ENCODE measurements around the gene TUBA8.

The TUBA8 gene

DNA sequence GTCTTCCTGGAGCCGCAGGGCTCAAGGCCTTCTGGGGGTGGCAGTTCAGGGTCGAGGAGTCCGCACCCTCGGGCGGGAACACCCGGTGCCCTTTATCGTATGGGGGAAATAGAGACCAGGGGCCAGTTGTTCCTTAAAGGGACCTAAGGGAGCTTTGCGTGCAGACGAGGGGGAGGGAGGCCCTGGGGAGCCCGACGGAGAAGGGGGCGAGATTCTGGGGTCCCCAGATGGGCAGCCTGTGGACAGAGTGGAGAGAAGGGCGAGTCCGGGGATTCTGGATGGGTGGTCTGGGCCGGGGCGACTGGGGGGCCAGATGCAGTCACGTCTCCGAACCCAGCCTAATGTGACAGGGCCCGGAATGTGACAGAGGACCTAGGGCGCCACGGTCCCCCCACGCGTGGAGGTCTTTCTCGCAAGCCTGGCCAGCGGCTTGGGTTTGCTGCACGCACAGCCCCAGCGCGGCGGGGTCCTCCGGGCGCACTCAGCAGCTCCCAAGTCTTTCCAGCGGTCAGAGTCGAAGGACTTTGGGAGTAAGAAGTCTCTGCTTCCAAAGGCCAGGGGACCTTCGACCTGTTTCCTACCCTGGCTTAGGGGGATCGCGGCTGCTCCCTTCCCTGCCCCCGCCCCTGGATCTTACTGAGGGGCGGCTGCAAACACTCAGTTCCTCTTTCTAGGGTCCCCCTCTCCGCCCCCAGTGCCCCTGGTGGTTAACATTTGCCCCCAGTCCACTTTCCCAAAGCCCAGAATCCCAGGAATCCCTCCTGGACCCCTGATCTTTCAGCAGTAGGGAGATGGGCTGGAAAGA lies 547 bp downstream of the TUBA8 start:
- no peak for ATAC-seq
- no peak for TF ChIP-seq POU6F1 (CRISPR knock-in tag; IDR thresholded peaks at IDR 0.05; ENCODE audit: borderline replicate concordance, low read depth)
- no peak for TF ChIP-seq TSHZ2 (CRISPR knock-in tag; IDR thresholded peaks at IDR 0.05)
- TF ChIP-seq SNAI2 (CRISPR knock-in tag; IDR thresholded peaks at IDR 0.05), result no peak
- no peak for TF ChIP-seq ZFP30 (CRISPR knock-in tag; IDR thresholded peaks at IDR 0.05)
- no peak for TF ChIP-seq RARB (CRISPR knock-in tag; IDR thresholded peaks at IDR 0.05)
- TF ChIP-seq ZNF70 (CRISPR knock-in tag; IDR thresholded peaks at IDR 0.05), result no peak
- no peak for TF ChIP-seq PPARA (CRISPR knock-in tag; IDR thresholded peaks at IDR 0.05; ENCODE audit: borderline replicate concordance)
- no peak for TF ChIP-seq OSR1 (CRISPR knock-in tag; IDR thresholded peaks at IDR 0.05)
- no peak for TF ChIP-seq ISL1 (CRISPR knock-in tag; IDR thresholded peaks at IDR 0.05)
- TF ChIP-seq ESRRG (CRISPR knock-in tag; IDR thresholded peaks at IDR 0.05), result no peak
- no peak for TF ChIP-seq ZNF565 (CRISPR knock-in tag; conservative IDR thresholded peaks at IDR 0.05; ENCODE audit: low read depth)
- TF ChIP-seq ZC3H10 (CRISPR knock-in tag; IDR thresholded peaks at IDR 0.05), result no peak
- no peak for TF ChIP-seq ZFP3 (CRISPR knock-in tag; IDR thresholded peaks at IDR 0.05)
- TF ChIP-seq TOX (CRISPR knock-in tag; IDR thresholded peaks at IDR 0.05; ENCODE audit: borderline replicate concordance), result no peak
- TF ChIP-seq, protein P1, sequence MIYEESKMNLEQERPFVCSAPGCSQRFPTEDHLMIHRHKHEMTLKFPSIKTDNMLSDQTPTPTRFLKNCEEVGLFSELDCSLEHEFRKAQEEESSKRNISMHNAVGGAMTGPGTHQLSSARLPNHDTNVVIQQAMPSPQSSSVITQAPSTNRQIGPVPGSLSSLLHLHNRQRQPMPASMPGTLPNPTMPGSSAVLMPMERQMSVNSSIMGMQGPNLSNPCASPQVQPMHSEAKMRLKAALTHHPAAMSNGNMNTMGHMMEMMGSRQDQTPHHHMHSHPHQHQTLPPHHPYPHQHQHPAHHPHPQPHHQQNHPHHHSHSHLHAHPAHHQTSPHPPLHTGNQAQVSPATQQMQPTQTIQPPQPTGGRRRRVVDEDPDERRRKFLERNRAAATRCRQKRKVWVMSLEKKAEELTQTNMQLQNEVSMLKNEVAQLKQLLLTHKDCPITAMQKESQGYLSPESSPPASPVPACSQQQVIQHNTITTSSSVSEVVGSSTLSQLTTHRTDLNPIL (CRISPR knock-in tag; IDR thresholded peaks at IDR 0.05; ENCODE audit: low read depth), result no peak
- TF ChIP-seq, protein P2, sequence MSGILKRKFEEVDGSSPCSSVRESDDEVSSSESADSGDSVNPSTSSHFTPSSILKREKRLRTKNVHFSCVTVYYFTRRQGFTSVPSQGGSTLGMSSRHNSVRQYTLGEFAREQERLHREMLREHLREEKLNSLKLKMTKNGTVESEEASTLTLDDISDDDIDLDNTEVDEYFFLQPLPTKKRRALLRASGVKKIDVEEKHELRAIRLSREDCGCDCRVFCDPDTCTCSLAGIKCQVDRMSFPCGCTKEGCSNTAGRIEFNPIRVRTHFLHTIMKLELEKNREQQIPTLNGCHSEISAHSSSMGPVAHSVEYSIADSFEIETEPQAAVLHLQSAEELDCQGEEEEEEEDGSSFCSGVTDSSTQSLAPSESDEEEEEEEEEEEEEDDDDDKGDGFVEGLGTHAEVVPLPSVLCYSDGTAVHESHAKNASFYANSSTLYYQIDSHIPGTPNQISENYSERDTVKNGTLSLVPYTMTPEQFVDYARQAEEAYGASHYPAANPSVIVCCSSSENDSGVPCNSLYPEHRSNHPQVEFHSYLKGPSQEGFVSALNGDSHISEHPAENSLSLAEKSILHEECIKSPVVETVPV (CRISPR knock-in tag; IDR thresholded peaks at IDR 0.05), result no peak
- no peak for TF ChIP-seq CSDC2 (CRISPR knock-in tag; IDR thresholded peaks at IDR 0.05)
- no peak for TF ChIP-seq BACH2 (CRISPR knock-in tag; IDR thresholded peaks at IDR 0.05; ENCODE audit: borderline replicate concordance)
- TF ChIP-seq TCF4 (CRISPR knock-in tag; IDR thresholded peaks at IDR 0.05; ENCODE audit: borderline replicate concordance), result no peak

DNA sequence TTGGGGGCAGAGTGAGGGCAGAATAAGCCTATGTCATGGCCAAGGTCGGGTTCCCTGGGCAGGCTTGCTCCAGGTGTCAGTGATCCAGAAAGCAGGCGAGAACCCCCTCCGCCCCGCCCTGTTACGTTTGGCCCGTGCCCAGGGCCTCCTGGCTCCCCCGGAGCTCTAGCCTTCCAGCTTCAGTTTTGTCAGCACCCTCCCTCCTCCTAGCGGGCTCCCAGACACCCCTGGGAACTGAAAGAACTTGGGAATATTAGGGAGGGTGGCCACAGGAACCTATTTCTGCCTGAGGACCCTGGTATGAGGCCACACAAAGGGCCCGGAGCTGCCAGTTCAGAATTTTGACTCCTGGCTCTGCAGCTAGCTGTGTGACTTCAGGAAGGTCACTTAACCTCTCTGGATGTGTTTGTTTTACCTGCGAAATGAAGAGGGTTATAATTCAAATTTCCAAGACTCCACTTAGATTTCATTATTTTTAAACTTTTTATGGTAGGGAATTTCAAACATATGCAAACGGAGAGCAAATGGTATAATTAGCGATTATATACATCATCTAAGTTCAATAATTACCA lies 1.2 kb downstream of the TUBA8 start:
- no peak for ATAC-seq
- TF ChIP-seq, protein P2 (CRISPR knock-in tag; IDR thresholded peaks at IDR 0.05), result no peak
- TF ChIP-seq ZFP3 (CRISPR knock-in tag; IDR thresholded peaks at IDR 0.05) (no peak), ZNF8 (CRISPR knock-in tag; IDR thresholded peaks at IDR 0.05) (no peak), ZNF70 (CRISPR knock-in tag; IDR thresholded peaks at IDR 0.05) (no peak), ESRRG (CRISPR knock-in tag; IDR thresholded peaks at IDR 0.05) (no peak), OSR1 (CRISPR knock-in tag; IDR thresholded peaks at IDR 0.05) (no peak), RARB (CRISPR knock-in tag; IDR thresholded peaks at IDR 0.05) (no peak), GLIS3 (CRISPR knock-in tag; IDR thresholded peaks at IDR 0.05) (no peak), ZC3H10 (CRISPR knock-in tag; IDR thresholded peaks at IDR 0.05) (no peak), ZFP30 (CRISPR knock-in tag; IDR thresholded peaks at IDR 0.05) (no peak), ZNF565 (CRISPR knock-in tag; conservative IDR thresholded peaks at IDR 0.05; ENCODE audit: low read depth) (no peak)
- TF ChIP-seq, protein P3, sequence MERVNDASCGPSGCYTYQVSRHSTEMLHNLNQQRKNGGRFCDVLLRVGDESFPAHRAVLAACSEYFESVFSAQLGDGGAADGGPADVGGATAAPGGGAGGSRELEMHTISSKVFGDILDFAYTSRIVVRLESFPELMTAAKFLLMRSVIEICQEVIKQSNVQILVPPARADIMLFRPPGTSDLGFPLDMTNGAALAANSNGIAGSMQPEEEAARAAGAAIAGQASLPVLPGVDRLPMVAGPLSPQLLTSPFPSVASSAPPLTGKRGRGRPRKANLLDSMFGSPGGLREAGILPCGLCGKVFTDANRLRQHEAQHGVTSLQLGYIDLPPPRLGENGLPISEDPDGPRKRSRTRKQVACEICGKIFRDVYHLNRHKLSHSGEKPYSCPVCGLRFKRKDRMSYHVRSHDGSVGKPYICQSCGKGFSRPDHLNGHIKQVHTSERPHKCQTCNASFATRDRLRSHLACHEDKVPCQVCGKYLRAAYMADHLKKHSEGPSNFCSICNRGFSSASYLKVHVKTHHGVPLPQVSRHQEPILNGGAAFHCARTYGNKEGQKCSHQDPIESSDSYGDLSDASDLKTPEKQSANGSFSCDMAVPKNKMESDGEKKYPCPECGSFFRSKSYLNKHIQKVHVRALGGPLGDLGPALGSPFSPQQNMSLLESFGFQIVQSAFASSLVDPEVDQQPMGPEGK (CRISPR knock-in tag; IDR thresholded peaks at IDR 0.05; ENCODE audit: borderline replicate concordance), result no peak
